Activated naive CD4-positive, alpha-beta T cell treated with anti-CD3 and anti-CD28 coated beads, Interleukin-2, amount 10 ng/mL, durations not matched to agents 7 days and 5 days (primary cell): ENCODE data around the gene GGT6.
"Not testable (repeated sequence)": the region's sequence is repeated elsewhere in the genome, so short reads cannot be mapped to it uniquely, and the experiment has no call there.

Experiments
- CTCF ChIA-PET: fragments of 350-600 bp; sonication (Branson Sonifier 250); formaldehyde crosslinking; loops from one replicate; lab custom pipeline; 2021; ENCODE audit warnings: antibody characterized with exemption; lab: Charles Lee
- DNase-seq: peaks from one replicate; pipeline ENCODE4 v3.0.0-alpha.2; 2020
- H3K27ac Mint-ChIP-seq: one replicate; pipeline ENCODE4 v1.8.0; 2021; ENCODE audit warnings: mild to moderate bottlenecking, moderate library complexity, mixed read lengths
- H3K27me3 Mint-ChIP-seq: one replicate; pipeline ENCODE4 v1.8.0; 2021; ENCODE audit warnings: mild to moderate bottlenecking, mixed read lengths
- H3K36me3 Mint-ChIP-seq: one replicate; pipeline ENCODE4 v1.8.0; 2021; ENCODE audit warnings: mixed read lengths
- H3K4me1 Mint-ChIP-seq: one replicate; pipeline ENCODE4 v1.8.0; 2021; ENCODE audit warnings: mixed read lengths
- H3K4me3 Mint-ChIP-seq: one replicate; pipeline ENCODE4 v1.8.0; 2021; ENCODE audit warnings: mild to moderate bottlenecking, moderate library complexity, mixed read lengths
- H3K9me3 Mint-ChIP-seq: one replicate; pipeline ENCODE4 v1.8.0; 2021; ENCODE audit warnings: mixed read lengths

The GGT6 gene, protein sequence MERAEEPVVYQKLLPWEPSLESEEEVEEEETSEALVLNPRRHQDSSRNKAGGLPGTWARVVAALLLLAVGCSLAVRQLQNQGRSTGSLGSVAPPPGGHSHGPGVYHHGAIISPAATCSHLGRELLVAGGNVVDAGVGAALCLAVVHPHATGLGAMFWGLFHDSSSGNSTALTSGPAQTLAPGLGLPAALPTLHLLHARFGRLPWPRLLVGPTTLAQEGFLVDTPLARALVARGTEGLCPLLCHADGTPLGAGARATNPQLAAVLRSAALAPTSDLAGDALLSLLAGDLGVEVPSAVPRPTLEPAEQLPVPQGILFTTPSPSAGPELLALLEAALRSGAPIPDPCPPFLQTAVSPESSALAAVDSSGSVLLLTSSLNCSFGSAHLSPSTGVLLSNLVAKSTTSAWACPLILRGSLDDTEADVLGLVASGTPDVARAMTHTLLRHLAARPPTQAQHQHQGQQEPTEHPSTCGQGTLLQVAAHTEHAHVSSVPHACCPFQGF

GRCh38 chr17:4560421-4560820 is at the start of gene GGT6:
Gene GGT6 (minus strand): TSS chr17:4560577. CDS start chr17:4560521, 56 bp downstream.
- H3K4me1 Mint-ChIP-seq: peaks cover 49% of the 10 kb centered on the region
- CTCF ChIA-PET: no interaction called here

DNA sequence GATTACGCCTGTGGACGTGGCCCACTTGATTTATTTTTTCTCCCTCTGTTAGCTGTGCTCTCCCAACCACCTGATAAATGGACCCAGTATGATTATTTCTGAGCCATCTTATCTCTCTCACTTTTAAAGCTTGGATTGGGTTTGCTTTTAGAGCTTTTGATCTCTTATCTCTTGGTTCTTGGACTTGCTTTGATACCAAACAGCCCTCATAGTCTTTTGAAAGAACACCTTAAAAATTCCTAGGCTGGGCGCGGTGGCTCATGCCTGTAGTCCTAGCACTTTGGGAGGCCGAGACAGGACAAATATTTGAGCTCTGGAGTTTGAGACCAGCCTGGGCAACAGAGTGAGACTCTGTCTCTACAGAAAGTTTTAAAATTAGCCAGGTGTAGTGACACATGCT is 49.8 kb upstream of the GGT6 start:
- no peak for DNase-seq
- Mint-ChIP-seq H3K36me3 (no peaks in the 10 kb centered on the region), H3K27ac (no peak overlapping the region), H3K4me3 (no peak overlapping the region), H3K9me3 (no peaks in the 10 kb centered on the region), H3K27me3 (peaks cover 57% of the 10 kb centered on the region), H3K4me1 (no peaks in the 10 kb centered on the region)
- CTCF ChIA-PET: interaction anchor here (1.4 kb wide), 1 partner anchor 15 kb away, joined by 3 read pairs; no protein-coding TSS in a partner anchor

More at GRCh38 chr17:4560421-4560820, at the start of gene GGT6:
- H3K27ac Mint-ChIP-seq: no peak within 1 kb of the TSS
- H3K27me3 Mint-ChIP-seq: no peaks in the 10 kb centered on the region
- no peak within 1 kb of the TSS for H3K4me3 Mint-ChIP-seq
- H3K36me3 Mint-ChIP-seq: no peaks in the 10 kb centered on the region
- no peak for DNase-seq
- no peaks in the 10 kb centered on the region for H3K9me3 Mint-ChIP-seq

- H3K27ac Mint-ChIP-seq: no peak overlapping the region
- no peaks in the 10 kb centered on the region for H3K9me3 Mint-ChIP-seq
- H3K4me3 Mint-ChIP-seq: no peak overlapping the region
- H3K36me3 Mint-ChIP-seq: no peaks in the 10 kb centered on the region
- H3K4me1 Mint-ChIP-seq: no peaks in the 10 kb centered on the region
- peaks cover 54% of the 10 kb centered on the region for H3K27me3 Mint-ChIP-seq
- CTCF ChIA-PET: interaction anchor here (1.4 kb wide), 1 partner anchor 15 kb away, joined by 3 read pairs; no protein-coding TSS in a partner anchor
- no peak for DNase-seq
These were observed 49.4 kb upstream of the GGT6 start for GRCh38 chr17:4609761-4610160.

DNA sequence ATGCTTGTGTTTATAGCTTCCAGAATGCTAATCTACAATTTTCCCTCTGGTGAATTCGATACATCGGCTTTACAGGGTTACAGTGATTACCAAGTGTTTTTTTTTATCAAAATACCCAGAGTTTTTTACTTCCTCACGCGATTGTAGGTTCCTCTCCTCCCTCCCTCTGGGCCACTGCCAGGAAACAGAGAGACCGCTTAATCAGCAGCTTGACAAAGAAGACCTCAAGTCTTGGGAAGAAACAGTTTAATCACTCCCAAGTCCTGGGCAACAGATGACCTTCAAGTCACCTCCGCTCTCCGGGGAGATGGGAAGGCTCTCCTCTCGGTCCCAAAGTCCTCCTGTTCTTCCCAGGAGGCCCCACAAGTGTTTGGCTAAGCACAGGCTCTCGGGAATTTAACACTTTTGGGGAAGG is 47.4 kb upstream of the GGT6 start:
- no peaks in the 10 kb centered on the region for H3K36me3 Mint-ChIP-seq
- CTCF ChIA-PET: interaction anchor here (0.6 kb wide), 1 partner anchor 1783 kb away, joined by 3 read pairs; no protein-coding TSS in a partner anchor
- H3K4me3 Mint-ChIP-seq: no peak overlapping the region
- no peak for DNase-seq
- no peaks in the 10 kb centered on the region for H3K4me1 Mint-ChIP-seq
- no peak overlapping the region for H3K27ac Mint-ChIP-seq
- H3K9me3 Mint-ChIP-seq: no peaks in the 10 kb centered on the region
- peaks cover 51% of the 10 kb centered on the region for H3K27me3 Mint-ChIP-seq

DNA sequence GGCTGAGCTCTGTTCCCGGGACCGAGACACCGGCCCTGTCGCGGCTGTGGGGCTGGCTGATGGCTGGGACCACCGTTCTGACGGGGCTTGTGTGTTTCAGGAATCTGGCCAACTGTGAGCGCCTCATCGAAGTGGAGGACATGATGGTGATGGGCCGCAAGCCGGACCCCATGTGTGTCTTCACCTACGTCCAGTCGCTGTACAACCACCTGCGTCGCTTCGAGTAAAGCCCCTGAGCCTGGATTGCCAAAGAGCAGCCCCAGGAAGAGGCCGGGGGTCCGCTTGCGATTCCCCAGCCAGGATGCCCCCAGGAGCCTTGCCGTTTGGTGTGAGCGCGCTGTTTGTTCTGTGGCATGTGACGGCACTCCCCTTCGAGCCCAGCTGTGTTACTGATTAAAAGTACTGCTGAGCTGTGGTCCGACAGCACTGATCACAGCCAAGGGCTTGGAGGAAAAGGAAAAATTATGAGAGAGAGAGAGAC is 46.9 kb upstream of the GGT6 start:
- Mint-ChIP-seq H3K36me3 (no peaks in the 10 kb centered on the region), H3K27ac (no peak overlapping the region), H3K4me1 (no peaks in the 10 kb centered on the region), H3K27me3 (peaks cover 55% of the 10 kb centered on the region), H3K4me3 (no peak overlapping the region), H3K9me3 (no peaks in the 10 kb centered on the region)
- DNase-seq: no peak
- CTCF ChIA-PET: interaction anchor here (0.6 kb wide), 1 partner anchor 1782 kb away, joined by 3 read pairs; no protein-coding TSS in a partner anchor

- no peak for DNase-seq
- no peak overlapping the region for H3K27ac Mint-ChIP-seq
- H3K4me1 Mint-ChIP-seq: no peaks in the 10 kb centered on the region
- H3K36me3 Mint-ChIP-seq: no peaks in the 10 kb centered on the region
- CTCF ChIA-PET: no interaction called here
- H3K9me3 Mint-ChIP-seq: no peaks in the 10 kb centered on the region
- H3K27me3 Mint-ChIP-seq: peaks cover 59% of the 10 kb centered on the region
- no peak overlapping the region for H3K4me3 Mint-ChIP-seq
These were observed 45.4 kb upstream of the GGT6 start for GRCh38 chr17:4605826-4606225.

- H3K36me3 Mint-ChIP-seq, DNase-seq, CTCF ChIA-PET, H3K4me3 Mint-ChIP-seq, H3K27ac Mint-ChIP-seq, H3K4me1 Mint-ChIP-seq, H3K9me3 Mint-ChIP-seq: not testable (repeated sequence)
- H3K27me3 Mint-ChIP-seq: peaks cover 57% of the 10 kb centered on the region
These were observed 44.4 kb upstream of the GGT6 start for GRCh38 chr17:4604736-4605135.

DNA sequence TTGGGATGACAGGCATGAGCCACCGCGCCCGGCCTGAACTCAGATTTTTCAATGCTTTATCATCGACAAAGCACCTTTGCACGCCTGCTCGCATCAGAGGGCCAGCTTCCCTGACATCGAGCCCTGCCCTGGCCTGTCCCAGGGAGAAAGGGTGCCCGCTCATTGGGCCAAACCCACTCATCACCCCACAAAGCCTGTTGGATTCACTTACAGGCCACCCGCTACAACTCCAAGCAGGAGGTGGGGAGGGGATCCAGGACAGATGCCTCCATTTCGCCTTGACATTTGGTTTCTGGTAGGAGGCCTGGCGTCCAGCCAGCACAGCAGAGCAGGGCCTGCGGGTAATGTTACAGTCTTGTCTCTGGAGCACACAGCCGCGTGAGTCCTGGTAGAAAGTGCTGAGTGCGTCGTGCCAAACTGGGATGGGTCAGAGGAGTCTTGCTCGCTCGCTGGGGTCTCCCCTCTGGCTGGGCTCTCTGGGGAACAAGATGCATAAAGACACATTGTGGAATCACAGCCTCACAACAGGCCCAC is 43.8 kb upstream of the GGT6 start:
- no peak for DNase-seq
- peaks cover 54% of the 10 kb centered on the region for H3K27me3 Mint-ChIP-seq
- H3K4me1 Mint-ChIP-seq: no peaks in the 10 kb centered on the region
- CTCF ChIA-PET: no interaction called here
- H3K4me3 Mint-ChIP-seq: no peak overlapping the region
- no peaks in the 10 kb centered on the region for H3K9me3 Mint-ChIP-seq
- H3K27ac Mint-ChIP-seq: no peak overlapping the region
- H3K36me3 Mint-ChIP-seq: no peaks in the 10 kb centered on the region

DNA sequence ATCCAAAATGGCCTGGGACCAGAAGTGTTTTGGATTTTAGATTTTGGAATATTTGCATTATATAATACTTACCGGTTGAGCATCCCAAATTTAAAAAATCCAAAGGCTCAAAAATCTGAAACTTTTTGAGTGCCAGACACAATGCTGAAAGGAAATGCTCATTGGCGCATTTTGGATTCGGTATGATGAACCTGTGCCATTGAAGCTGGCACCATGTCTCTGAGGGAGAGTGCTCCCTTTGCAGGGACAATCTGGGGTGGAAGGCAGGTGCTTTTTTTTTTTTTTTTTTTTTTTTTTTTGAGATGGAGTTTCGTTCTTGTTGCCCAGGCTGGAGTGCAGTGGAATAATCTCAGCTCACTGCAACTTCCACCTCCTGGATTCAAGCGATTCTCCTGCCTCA is 41.7 kb upstream of the GGT6 start:
- no peak for DNase-seq
- H3K36me3 Mint-ChIP-seq: no peaks in the 10 kb centered on the region
- no peaks in the 10 kb centered on the region for H3K4me1 Mint-ChIP-seq
- CTCF ChIA-PET: interaction anchor here (0.6 kb wide), 1 partner anchor 22 kb away, joined by 3 read pairs; no protein-coding TSS in a partner anchor
- H3K4me3 Mint-ChIP-seq: no peak overlapping the region
- H3K27ac Mint-ChIP-seq: no peak overlapping the region
- peaks cover 37% of the 10 kb centered on the region for H3K27me3 Mint-ChIP-seq
- H3K9me3 Mint-ChIP-seq: no peaks in the 10 kb centered on the region

DNA sequence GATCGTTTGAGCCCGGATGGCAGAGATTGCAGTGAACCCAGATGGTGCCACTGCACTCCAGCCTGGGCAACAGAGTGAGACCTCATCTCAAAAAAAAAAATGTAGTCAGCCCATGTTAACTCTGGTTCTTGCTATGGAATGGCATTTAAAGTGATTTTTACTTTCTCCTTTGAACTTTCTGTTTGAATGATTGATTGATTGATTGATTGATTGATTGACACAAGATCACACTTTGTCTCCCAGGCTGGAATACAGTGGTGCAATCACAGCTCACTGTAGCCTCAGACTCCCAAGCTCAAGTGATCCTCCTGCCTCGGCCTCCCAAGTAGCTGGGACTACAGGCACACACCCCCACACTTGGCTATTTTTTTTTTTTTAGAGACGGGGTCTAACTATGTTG is 40.9 kb upstream of the GGT6 start:
- DNase-seq: no peak
- CTCF ChIA-PET: no interaction called here
- H3K4me3 Mint-ChIP-seq: no peak overlapping the region
- no peak overlapping the region for H3K27ac Mint-ChIP-seq
- no peaks in the 10 kb centered on the region for H3K4me1 Mint-ChIP-seq
- peaks cover 34% of the 10 kb centered on the region for H3K27me3 Mint-ChIP-seq
- no peaks in the 10 kb centered on the region for H3K36me3 Mint-ChIP-seq
- no peaks in the 10 kb centered on the region for H3K9me3 Mint-ChIP-seq

DNA sequence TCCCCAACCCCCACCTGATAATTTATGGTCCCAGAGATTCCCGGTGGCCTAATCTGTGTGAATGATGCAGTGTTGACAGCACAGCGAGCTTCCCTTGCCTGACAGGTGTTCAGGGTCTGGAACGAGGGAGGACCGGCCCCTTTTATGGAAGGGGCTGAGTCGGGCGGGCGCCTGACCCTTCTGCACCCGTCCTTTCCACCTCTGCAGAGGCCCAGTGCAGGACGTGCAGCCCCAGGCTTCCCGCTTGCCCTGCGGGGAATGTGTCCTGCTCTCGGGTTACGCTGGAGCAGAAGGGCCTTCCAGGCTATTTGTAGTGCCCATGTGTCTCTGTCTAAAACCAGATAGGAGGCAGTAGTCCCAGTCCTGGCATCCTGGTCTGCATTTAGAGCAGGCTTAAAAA is 40.2 kb upstream of the GGT6 start:
- H3K27me3 Mint-ChIP-seq: peaks cover 31% of the 10 kb centered on the region
- CTCF ChIA-PET: no interaction called here
- H3K36me3 Mint-ChIP-seq: no peaks in the 10 kb centered on the region
- no peak for DNase-seq
- H3K4me3 Mint-ChIP-seq: no peak overlapping the region
- no peak overlapping the region for H3K27ac Mint-ChIP-seq
- no peaks in the 10 kb centered on the region for H3K9me3 Mint-ChIP-seq
- no peaks in the 10 kb centered on the region for H3K4me1 Mint-ChIP-seq

- CTCF ChIA-PET: interaction anchor here (0.9 kb wide), 1 partner anchor 179 kb away, joined by 3 read pairs; no protein-coding TSS in a partner anchor
- no peak for DNase-seq
- Mint-ChIP-seq H3K27me3 (peaks cover 38% of the 10 kb centered on the region), H3K36me3 (no peaks in the 10 kb centered on the region), H3K4me1 (peaks cover 4% of the 10 kb centered on the region), H3K4me3 (no peak overlapping the region), H3K9me3 (no peaks in the 10 kb centered on the region), H3K27ac (peak overlapping the region; percentile 45)
These were observed 39.3 kb upstream of the GGT6 start for GRCh38 chr17:4599505-4600281.

DNA sequence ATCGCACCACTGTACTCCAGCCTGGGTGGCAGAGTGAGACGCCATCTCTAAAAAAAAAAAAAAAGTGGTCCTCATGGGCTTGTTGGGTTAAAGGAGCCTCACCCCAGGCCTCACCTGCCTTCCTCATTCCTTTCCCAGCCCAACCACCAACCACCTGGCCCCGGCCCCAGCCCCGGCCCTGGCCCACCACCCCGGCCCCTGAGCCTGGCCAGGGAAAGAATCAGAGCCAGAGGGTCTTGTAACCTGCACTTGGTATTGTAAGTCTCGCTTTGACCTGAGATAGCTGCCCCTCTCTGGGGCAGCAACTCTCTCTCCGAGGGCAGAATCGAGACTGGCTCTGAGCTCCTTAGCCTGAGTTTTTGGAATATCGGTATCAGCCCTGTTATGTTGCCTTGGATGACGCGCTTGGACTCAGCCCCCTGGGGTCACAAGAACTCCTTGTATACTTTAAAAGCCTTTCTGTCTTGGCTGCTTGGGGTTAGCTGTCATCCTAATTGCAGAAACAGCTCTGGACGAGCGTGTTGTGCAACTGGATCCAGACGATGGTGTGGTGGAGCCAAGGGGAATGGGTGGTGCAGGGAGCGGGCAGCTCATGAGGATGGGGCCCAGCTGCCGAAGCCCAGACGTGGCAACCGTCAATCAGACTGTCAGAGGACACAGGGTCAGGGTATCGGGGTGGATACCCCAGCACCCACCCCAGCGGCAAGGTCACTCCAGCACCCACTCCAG is 38.6 kb upstream of the GGT6 start:
- DNase-seq: no peak
- Mint-ChIP-seq H3K27me3 (peaks cover 41% of the 10 kb centered on the region), H3K4me1 (peaks cover 4% of the 10 kb centered on the region), H3K27ac (no peak overlapping the region), H3K9me3 (no peaks in the 10 kb centered on the region), H3K4me3 (no peak overlapping the region), H3K36me3 (no peaks in the 10 kb centered on the region)
- CTCF ChIA-PET: interaction anchor here (0.9 kb wide), 1 partner anchor 178 kb away, joined by 3 read pairs; no protein-coding TSS in a partner anchor
